Mesodermal cell (in vitro differentiated cells): ENCODE measurements around the gene IRF6.

Source experiments
- H3K27ac ChIP-seq: 2 replicates; pipeline ENCODE4 v1.7.0; 2013; ENCODE audit warnings: mild to moderate bottlenecking, low read depth, low read length, moderate library complexity; ENCODE audit not compliant: severe bottlenecking
- H3K36me3 ChIP-seq: 2 replicates; pipeline ENCODE4 v1.7.1; 2013; ENCODE audit warnings: mild to moderate bottlenecking, low read length, moderate library complexity; ENCODE audit not compliant: control insufficient read depth, insufficient read depth
- H3K4me1 ChIP-seq: one replicate; pipeline ENCODE4 v1.7.1; 2013; ENCODE audit warnings: mild to moderate bottlenecking, low read length; ENCODE audit not compliant: insufficient read depth, control insufficient read depth, poor library complexity, severe bottlenecking
- H3K4me3 ChIP-seq: 2 replicates; pipeline ENCODE4 v1.7.0; 2013; ENCODE audit warnings: low read length, control low read depth, mild to moderate bottlenecking; ENCODE audit not compliant: insufficient read depth, poor library complexity, severe bottlenecking; ENCODE audit errors: extremely low read depth
- H3K9me3 ChIP-seq: 2 replicates; pipeline ENCODE4 v1.7.1; 2013; ENCODE audit warnings: mild to moderate bottlenecking, low read length, moderate library complexity; ENCODE audit not compliant: control insufficient read depth
- WGBS, 2 experiments: methylation state at CpG; one replicate each; pipeline ENCODE4 v1.1.5; 2013; ENCODE audit warnings: missing lambda C conversion rate in 2 of 2; ENCODE audit not compliant: insufficient coverage in 2 of 2; 5-methylcytosine and 5-hydroxymethylcytosine counted together

The IRF6 gene

DNA sequence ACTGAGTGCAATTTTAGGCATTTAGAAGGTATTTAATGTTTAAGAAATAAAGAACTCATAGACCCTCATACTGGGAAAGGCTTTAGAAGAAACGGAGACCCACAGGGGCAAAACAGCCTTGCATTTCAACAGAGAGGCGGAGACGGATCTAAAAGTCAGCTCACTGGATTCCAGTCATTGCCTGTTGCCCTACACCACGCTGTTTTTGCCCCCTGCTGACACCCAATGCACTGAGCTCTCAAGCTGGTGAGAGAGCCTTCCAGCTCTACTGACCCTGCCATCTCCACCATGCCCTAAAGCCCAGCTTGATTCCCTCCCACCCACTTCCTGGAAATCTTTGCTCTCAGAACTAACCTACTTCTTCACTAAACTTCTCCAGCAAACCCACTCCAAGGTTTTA is 57.3 kb downstream of the IRF6 start:
- no peaks in the 10 kb centered on the region for H3K36me3 ChIP-seq
- no peaks in the 10 kb centered on the region for H3K4me1 ChIP-seq
- 33 to 47% methylated on average over 4 of the region's 4 CpGs for WGBS, 2 experiments
- no peak overlapping the region for H3K27ac ChIP-seq
- H3K4me3 ChIP-seq, result no peak overlapping the region
- no peaks in the 10 kb centered on the region for H3K9me3 ChIP-seq

DNA sequence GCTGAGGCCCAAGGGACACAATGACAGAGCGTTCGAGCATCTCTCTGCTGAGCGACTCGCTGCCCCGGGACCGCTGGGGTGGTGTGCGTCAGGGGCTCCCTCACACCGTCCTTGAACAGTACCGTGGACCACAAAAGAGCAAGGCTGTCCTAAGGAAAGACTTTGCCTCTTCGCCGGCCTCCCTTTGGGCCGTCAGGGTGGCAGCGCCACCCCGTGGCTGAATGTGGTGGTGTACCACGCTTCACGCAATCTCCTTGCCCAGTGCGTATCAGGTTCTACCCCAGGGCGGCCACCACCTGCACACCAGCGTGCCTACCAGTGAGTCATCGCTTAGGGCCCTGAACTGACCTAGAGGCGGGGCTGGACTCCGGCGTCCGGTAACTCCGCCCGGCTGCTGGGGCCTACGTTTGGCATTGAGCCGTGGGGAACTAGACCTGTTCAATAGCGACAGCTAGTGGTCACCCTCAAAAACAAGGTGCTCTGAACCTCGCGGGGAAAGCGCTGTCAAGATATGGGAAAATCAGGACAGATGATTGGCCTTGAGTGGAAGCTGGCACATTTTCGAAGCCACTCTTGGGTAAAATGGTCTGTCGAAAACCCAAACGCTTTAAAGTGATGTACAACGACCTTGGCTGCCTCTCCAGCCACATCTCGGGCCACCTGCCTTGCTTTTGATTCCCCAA is 58.2 kb downstream of the IRF6 start:
- Histone ChIP-seq H3K4me3 (no peak overlapping the region), H3K27ac (no peak overlapping the region), H3K4me1 (no peaks in the 10 kb centered on the region), H3K36me3 (no peaks in the 10 kb centered on the region), H3K9me3 (no peaks in the 10 kb centered on the region)
- WGBS, 2 experiments, result 7 to 12% methylated on average over 30 to 37 of the region's 37 CpGs

DNA sequence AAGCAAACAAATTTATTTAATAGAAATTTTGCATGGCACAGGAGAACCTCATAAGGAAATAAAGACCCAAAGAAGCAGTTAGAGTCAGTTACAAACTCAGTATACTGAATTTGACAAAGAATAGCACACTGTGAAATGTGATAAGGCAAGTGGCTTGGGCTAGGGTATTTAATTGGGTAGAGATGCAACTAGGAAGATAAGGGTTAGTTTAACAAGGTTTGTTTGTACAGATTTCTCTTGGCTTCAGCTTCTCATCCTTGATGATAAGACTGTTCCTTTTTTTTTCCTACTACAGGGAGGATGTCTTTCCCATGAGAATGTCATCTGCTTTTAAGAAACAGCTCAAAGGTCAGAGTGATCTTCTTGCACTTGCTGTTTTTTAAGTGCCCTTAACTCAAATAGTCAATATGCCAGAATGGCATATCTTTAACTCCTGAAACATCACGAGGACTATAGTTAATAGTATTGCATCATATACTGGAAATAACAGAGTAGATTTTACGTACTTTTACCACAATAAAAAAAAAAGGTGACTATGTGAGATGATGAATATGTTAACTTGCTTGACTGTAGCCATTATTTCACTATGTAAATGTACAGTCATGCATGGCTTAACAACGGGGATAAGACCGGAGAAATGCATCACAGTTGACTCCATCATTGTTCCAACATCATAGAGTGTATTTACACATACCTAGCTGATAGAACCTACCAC is 59.3 kb downstream of the IRF6 start:
- Histone ChIP-seq H3K27ac (no peak overlapping the region), H3K36me3 (no peaks in the 10 kb centered on the region), H3K4me1 (no peaks in the 10 kb centered on the region), H3K4me3 (no peak overlapping the region), H3K9me3 (no peaks in the 10 kb centered on the region)
- WGBS, 2 experiments, result 100% methylated on average over 2 of the region's 4 CpGs; no CpG with 5 or more reads in 1 of the 2 experiments

DNA sequence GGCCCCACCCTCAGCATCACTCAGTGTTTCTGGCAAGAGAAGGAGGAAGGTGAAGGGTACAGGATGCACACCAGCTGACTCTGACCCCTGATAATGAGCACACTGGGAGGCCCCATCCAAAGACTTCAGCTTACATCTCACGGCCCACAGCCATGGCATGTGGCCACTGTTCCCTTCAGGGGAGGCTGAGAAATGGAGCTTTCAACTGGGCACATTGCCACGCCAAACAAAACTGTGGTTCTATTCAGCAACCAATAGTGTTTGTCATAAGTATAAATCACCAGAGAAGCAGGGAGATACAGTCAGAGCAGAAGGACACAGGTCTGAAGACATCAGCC is 62.8 kb downstream of the IRF6 start:
- H3K36me3 ChIP-seq, result no peaks in the 10 kb centered on the region
- H3K4me1 ChIP-seq, result no peaks in the 10 kb centered on the region
- 83 to 97% methylated on average over 1 to 2 of the region's 2 CpGs for WGBS, 2 experiments

DNA sequence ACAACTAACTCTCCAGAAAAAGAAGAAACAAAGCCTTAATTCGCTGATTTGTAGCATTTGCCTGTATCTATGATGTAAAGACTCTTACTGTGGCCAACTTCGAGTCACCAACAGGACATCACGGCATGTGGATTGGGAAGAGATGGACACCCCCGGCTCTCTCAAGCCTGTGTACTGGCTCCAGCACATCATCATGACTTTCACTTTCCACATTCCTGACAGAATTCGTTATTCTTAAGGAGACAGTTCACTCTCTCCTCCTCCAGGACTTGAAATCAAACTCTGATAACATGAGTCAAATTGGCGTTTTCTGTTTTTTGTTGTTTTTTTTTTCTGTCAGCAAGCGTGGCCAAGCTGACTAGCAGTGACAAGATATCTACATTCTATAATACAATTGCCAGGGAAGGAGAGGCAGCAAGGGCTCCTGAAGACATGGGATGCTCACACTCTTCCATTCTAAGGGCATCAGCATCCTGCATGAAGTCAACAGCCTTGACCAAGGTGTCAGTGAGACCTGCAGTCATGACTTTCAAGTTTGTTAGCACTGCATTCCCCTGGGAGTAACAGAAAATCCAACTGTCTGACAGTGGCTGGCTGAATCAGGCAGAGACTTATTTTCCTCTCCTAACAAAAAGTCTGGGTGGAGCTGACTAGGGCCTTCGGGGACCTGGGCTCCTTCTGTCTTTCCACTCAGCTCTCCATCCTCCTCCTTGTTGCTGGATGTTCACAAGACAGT is 63.4 kb downstream of the IRF6 start:
- Histone ChIP-seq H3K36me3 (no peaks in the 10 kb centered on the region), H3K4me1 (no peaks in the 10 kb centered on the region), H3K9me3 (no peaks in the 10 kb centered on the region), H3K27ac (no peak overlapping the region), H3K4me3 (no peak overlapping the region)
- 83 to 84% methylated on average over 4 to 5 of the region's 8 CpGs for WGBS, 2 experiments

More for the DNA sequence above, 62.8 kb downstream of the IRF6 start:
- Histone ChIP-seq H3K9me3 (no peaks in the 10 kb centered on the region), H3K27ac (no peak overlapping the region), H3K4me3 (no peak overlapping the region)

DNA sequence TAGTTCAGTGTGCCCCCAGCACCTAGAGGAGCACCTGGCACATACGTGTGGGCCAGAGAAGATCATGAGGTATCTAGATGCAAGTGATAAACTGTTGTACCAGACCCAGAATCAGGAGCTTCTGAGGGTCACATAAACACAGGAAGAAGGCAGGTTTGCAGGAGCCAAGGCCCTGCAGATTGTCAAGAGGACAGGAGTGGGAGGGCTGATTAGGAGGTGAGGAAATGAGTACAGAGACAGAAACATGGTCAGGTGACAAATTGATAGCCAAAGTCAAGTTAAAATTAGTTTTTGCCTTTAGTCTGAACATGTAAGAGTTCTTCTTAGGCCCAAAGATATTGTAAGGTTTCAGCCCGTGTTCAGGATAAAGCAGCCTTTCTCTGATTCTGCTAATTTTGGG is 64.1 kb downstream of the IRF6 start:
- WGBS, 2 experiments, result 50 to 83% methylated on average over 1 of the region's 2 CpGs

DNA sequence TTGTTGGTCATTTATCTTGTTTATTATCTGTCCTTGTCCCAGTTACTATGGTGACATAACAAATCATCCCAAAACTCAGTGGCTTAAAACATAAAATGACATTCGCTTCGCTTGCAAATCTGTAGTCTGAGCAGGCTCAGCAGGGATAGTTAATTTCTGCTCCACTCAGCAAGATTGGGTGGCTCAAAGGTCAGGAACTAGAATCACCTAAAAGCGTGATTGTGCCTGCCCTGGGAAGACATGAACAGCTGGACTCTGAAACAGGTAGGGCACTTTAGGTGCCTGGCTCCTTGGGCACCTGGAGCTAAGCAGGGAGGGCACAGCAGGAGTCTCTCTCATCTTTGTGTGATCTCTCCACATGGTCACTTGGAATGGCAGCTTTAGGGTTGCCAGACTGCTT is 64.7 kb downstream of the IRF6 start:
- H3K4me1 ChIP-seq, result no peaks in the 10 kb centered on the region
- 89 to 90% methylated on average over 3 of the region's 3 CpGs for WGBS, 2 experiments
- no peak overlapping the region for H3K27ac ChIP-seq

More for the DNA sequence above, 64.1 kb downstream of the IRF6 start:
- H3K4me1 ChIP-seq, result no peaks in the 10 kb centered on the region
- no peaks in the 10 kb centered on the region for H3K9me3 ChIP-seq
- H3K4me3 ChIP-seq, result no peak overlapping the region
- no peaks in the 10 kb centered on the region for H3K36me3 ChIP-seq
- H3K27ac ChIP-seq, result no peak overlapping the region

DNA sequence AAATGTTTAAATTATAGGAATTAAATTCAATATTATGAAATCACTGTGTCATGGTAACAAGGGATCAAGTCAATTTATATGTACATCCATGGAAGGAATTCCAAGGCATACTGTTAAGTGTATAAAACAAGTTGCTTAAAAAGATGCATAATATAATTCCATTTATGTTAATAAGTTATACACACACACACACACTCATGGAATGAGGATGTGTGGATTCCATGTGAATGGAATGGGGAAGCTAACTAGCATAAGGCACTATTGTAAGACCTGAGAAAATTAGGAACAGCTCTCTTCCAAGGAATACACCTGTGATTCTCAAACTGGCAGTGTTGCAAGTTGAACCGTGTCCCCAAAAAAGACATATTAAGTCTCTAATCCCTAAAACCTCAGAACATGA is 67.7 kb downstream of the IRF6 start:
- Histone ChIP-seq H3K9me3 (no peaks in the 10 kb centered on the region), H3K4me1 (no peaks in the 10 kb centered on the region), H3K4me3 (no peak overlapping the region), H3K36me3 (no peaks in the 10 kb centered on the region), H3K27ac (no peak overlapping the region)
- no CpG with 5 or more reads among the region's 1 CpG for WGBS, 2 experiments

More for the DNA sequence above, 64.7 kb downstream of the IRF6 start:
- Histone ChIP-seq H3K4me3 (no peak overlapping the region), H3K9me3 (no peaks in the 10 kb centered on the region), H3K36me3 (no peaks in the 10 kb centered on the region)

DNA sequence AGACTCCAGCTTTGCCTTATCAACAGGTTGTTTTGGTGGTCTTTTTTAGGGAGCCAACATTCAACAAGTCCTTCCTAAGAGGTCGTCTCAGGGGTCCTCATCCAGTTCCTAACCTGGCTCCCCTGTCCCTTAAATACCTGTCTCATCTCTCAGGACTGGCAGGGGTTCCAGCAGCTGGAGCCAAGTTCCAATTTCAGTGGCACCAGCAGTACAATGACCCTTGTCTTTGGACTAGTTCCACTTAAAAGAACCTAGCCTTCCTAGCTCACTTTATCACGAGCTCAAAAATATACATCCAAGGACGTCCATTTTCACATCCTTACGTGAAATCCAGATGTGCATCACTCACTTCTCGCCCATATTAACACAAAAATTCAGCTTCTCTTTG is 68.8 kb downstream of the IRF6 start:
- H3K4me3 ChIP-seq, result no peak overlapping the region
- no peaks in the 10 kb centered on the region for H3K9me3 ChIP-seq
- H3K27ac ChIP-seq, result no peak overlapping the region
- WGBS, 2 experiments, result 74 to 78% methylated on average over 2 to 3 of the region's 5 CpGs
- H3K36me3 ChIP-seq, result no peaks in the 10 kb centered on the region
- H3K4me1 ChIP-seq, result no peaks in the 10 kb centered on the region

DNA sequence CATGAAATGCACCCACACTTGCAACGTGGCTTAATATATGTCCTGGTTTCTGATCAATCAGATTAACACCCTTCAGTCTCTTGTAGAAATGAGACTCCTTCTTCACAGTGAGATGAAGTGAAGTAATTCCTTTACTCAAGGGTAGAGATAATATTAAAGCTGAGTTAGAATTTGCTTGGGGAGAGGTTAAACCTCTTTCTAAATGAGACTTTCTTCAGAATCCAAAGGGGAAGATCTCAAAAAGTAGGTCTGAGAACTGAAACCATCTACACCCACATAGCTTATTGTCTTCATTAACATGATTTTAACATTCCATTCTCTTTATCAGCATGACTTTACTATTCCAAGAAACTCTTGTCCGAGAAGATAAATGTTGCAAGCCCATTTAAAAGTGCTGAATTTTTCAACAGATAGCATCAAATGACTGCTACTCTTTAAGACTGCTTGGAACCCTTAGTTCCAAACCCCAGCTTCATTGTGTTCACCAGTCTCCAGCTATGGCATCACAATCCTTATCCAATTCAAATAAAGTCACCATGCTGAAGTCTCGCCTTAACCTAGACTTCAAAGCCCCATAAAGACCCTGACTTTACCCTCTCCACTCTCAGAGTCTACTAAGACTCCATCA is 69.3 kb downstream of the IRF6 start:
- Histone ChIP-seq H3K9me3 (no peaks in the 10 kb centered on the region), H3K36me3 (no peaks in the 10 kb centered on the region), H3K4me3 (no peak overlapping the region), H3K4me1 (no peaks in the 10 kb centered on the region), H3K27ac (no peak overlapping the region)
- 87 to 91% methylated on average over 2 to 3 of the region's 3 CpGs for WGBS, 2 experiments
